Activated T-helper 9 cell treated with anti-CD3 and anti-CD28 coated beads, Interleukin-2, amount 50 U/mL, for 16 hours (primary cell): ENCODE results near the gene CCDC50.

Experiments used
- DNase-seq: peaks from one replicate; pipeline ENCODE4 v3.0.0-alpha.2; 2020; ENCODE audit warnings: low read depth

CCDC50 gene

GRCh38 chr3:191378142-191378812 lies 49.1 kb downstream of the CCDC50 start:
- no peak for DNase-seq

GRCh38 chr3:191379446-191379845 lies 50.3 kb downstream of the CCDC50 start:
- DNase-seq, result no peak

GRCh38 chr3:191380001-191380400 lies 50.8 kb downstream of the CCDC50 start:
- DNase-seq, result no peak

GRCh38 chr3:191381303-191381702 lies 52.1 kb downstream of the CCDC50 start:
- DNase-seq, result no peak

GRCh38 chr3:191382661-191383060 lies 53.5 kb downstream of the CCDC50 start:
- DNase-seq, result no peak

GRCh38 chr3:191383124-191383523 lies 53.9 kb downstream of the CCDC50 start:
- no peak for DNase-seq

GRCh38 chr3:191385101-191385500 lies 55.9 kb downstream of the CCDC50 start:
- DNase-seq, result no peak

GRCh38 chr3:191387441-191388077 lies 58.4 kb downstream of the CCDC50 start:
- no peak for DNase-seq

GRCh38 chr3:191388823-191389222 lies 59.6 kb downstream of the CCDC50 start:
- no peak for DNase-seq

- no peak for DNase-seq
These were observed 61.4 kb downstream of the CCDC50 start for GRCh38 chr3:191390580-191390979.

- no peak for DNase-seq
These were observed 62.9 kb downstream of the CCDC50 start for GRCh38 chr3:191391861-191392808.

GRCh38 chr3:191393146-191393545 lies 64.0 kb downstream of the CCDC50 start:
- no peak for DNase-seq

- DNase-seq, result no peak
These were observed 68.6 kb downstream of the CCDC50 start for GRCh38 chr3:191397771-191398170.

GRCh38 chr3:191398607-191399006 lies 69.4 kb downstream of the CCDC50 start:
- no peak for DNase-seq

- no peak for DNase-seq
These were observed 70.7 kb downstream of the CCDC50 start for GRCh38 chr3:191399918-191400317.

- no peak for DNase-seq
These were observed 72.7 kb downstream of the CCDC50 start for GRCh38 chr3:191401775-191402357.

GRCh38 chr3:191409791-191410359 lies 80.7 kb downstream of the CCDC50 start:
- DNase-seq, result no peak

GRCh38 chr3:191412759-191413158 lies 83.6 kb downstream of the CCDC50 start:
- no peak for DNase-seq

GRCh38 chr3:191414286-191414685 lies 85.1 kb downstream of the CCDC50 start:
- DNase-seq, result no peak

- DNase-seq, result no peak
These were observed 85.5 kb downstream of the CCDC50 start for GRCh38 chr3:191414732-191415131.

- DNase-seq, result no peak
These were observed 86.4 kb downstream of the CCDC50 start for GRCh38 chr3:191415566-191415965.

GRCh38 chr3:191417457-191417729 lies 88.2 kb downstream of the CCDC50 start:
- no peak for DNase-seq
